NCI-H345 treated with DMSO at 0.1 percent for 48 hours (cell line): ENCODE results near the gene TSHZ2.
"Not testable (repeated sequence)": the region's sequence is repeated elsewhere in the genome, so short reads cannot be mapped to it uniquely, and the experiment has no call there.

Experiments
- DNase-seq: peaks from one replicate; lab custom pipeline; 2025; ENCODE audit not compliant: unreplicated experiment; lab: John Stamatoyannopoulos, UW

Gene TSHZ2

DNA sequence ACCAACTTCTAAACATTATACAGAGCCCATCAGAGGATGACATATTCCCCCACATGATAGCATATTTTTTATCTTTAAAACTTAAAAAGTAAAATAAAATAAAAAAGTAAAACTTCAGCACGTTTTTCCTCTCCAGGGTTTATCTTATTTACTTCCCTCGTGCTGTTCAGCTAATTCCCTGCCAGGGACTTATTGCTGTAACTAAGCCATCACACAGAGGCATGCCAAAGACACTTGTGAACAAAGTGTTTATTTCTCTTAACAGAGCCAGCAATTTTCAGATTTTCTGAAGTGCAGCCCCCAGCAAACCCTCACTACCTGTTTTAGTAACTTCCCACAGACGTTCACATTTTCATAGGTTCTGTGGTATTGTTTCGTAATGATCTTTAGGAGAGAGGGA lies 327.7 kb downstream of the TSHZ2 start:
- no peak for DNase-seq

DNA sequence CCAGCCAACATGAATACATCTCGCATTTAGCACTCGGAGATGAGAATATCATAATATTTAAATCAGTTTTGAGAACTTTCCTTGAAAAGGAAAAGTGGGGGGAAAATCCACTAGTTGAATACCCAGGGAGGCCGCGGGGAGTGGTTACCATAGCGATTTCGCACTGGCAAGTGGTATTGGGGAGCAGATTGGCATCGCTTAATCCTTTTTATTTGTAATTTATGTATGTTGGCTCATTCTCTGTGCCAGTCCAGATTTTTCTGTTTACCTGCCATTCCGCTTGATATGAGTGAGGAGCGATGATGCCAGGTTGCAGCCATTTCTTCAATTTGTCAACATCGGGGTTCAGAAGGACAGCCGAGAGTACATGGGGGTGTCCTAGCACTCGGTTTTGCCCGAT lies 329.7 kb downstream of the TSHZ2 start:
- no peak for DNase-seq

DNA sequence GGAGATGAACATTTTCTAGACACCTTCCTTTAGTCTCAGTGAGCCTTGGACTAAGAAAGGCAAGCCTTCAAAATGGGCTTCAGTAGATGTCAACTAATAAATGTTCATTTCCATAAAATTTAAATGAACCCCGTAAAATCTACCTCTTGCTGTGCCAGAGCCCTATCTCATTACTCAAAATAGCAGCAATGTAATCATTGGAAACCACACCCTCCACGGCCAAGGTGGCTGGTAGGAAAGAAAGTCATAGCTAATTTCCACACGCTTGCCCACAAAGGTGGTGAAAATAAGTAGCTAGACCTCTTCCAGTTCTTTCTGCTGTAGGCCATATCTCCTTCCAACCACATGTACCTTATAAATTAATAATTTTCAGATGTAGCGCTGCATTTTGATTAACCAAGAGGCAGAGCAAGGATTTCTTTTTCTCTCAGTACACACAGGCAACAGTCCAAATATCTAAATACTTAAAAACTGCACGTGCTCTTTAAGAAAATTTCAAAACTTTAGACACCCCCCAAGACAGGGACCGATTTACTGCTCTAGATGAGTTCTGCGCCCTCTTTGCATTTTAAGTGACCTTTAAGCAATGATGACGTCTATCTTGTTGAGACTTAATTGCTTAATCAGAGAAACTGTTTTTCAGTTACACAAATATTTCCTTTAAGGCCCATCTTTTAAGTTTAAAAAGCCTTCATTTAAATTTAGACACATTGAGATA lies 330.7 kb downstream of the TSHZ2 start:
- DNase-seq: no peak

DNA sequence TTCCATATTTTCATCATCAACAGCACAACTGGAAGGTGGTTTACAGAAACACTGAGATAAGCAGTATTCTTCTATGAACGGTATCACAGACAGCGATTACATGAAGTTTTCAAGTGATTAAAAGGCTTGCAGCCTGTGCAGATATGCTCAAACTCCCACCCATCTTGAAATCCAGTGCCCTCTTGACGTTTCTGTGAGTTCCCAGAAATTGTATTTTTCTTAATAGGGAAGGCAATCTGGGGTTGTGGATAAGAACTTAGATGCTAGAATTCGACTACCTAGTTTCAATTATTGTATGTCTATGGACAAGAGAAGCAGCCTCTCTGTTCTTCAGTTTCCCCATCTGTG lies 331.2 kb downstream of the TSHZ2 start:
- no peak for DNase-seq

DNA sequence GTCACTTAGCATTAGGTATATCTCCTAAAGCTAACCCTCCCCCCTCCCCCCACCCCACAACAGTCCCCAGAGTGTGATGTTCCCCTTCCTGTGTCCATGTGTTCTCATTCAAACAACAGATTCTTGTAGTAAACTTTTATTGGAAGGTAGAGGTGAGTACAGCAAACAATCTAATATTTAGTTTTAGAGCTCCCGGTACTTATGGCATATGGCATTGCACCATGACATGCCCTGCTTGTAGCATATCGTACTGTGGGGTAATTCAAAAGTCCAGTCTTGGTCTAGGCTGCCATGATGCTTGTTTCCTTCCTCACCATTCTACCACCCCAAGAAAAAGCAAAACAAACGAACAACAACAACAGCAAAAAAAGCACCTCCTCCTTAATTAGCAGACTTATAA lies 332.0 kb downstream of the TSHZ2 start:
- DNase-seq: no peak

DNA sequence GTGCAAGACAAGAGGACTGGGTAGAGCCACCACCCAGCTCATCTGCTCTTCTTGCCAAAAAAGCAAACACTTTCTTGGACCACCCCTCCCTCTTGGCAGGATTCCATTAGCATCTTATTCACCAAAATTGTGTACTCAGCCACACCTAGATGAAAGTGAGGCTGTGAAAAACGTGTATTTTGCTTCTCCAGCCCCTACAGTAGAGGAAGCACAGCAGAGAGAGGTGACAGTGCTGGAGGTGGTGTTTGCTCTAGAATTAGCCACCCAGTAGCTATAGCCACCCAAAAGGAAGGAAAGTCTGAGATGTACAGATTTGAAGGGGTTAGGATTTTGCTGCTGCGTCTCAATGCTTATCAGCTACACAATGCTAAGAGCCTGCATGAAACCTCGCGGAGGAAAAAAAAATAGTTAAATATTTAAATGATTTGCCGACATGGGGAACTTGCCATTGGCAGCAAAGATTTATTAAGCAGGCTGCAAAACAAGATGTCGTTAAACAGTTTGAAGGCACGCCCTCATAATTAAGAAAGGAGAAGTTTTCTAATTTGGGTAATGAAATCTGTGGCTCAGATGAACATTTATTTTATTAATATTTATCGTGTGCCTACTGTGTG lies 334.1 kb downstream of the TSHZ2 start:
- DNase-seq: no peak

DNA sequence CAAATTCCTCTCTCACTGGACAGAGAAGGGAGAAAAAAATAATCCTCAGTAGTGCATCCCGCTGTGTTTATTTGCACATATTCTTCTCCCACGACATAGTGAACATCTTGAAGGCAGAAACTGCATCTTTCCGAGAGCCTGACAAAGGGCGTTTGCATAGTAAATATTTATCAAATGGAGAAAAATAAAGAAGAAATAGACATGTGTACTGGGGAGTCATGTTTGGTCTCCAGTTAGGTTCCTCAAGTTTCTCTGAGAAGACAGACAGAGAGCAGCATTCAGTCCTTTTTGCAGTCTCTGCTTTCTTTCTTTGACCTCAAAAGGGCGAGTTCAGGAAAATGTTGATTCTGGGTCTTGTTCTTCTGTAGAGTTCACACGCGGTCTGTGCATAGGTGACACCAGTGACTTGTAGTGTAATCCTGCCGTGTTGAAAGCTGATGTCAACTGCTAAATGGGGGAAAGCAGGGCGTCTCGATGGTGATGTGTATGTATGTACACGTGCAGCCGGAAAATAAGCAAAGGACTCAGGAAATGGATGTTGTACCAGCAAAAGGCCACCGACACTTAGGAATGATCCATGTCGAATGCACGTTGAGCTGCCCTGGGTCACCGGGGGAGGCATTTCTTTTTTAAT lies 335.9 kb downstream of the TSHZ2 start:
- no peak for DNase-seq

DNA sequence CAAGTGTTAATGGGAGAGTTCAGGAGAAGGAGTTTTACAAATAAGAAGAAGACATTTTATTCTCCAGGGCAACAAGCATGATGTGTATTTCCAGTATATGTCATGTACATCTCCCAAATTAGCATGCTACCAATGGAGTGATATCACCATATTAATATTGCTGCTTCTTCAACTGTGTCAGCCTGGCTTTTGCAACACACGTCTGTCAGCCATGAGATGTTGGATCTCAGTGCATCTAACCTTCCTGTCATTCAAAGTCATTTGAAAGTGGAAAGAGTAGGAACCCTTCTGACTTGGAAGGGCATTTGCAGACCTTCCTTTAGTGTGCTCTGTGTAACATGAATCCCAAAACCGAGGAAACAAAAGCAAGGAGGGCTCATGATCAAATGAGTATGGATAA lies 337.4 kb downstream of the TSHZ2 start:
- DNase-seq: no peak

DNA sequence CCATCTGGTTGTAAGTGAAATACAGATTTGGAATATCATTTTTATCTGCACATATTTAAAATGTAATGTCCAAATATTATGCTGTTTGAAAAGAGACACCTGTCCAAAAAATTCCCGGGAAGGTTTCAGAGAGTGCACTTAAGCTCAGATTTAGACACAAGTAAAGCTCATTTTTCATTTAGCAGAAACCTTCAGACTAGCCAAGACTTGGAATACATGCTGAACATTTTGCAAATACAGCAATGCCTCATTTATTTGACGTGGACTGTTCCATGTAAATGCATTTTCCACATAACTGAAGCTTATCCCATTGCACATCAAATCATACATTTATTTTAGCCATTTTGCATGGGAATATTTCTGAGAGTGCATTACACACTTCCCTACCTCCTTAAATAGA lies 340.8 kb downstream of the TSHZ2 start:
- DNase-seq: no peak

DNA sequence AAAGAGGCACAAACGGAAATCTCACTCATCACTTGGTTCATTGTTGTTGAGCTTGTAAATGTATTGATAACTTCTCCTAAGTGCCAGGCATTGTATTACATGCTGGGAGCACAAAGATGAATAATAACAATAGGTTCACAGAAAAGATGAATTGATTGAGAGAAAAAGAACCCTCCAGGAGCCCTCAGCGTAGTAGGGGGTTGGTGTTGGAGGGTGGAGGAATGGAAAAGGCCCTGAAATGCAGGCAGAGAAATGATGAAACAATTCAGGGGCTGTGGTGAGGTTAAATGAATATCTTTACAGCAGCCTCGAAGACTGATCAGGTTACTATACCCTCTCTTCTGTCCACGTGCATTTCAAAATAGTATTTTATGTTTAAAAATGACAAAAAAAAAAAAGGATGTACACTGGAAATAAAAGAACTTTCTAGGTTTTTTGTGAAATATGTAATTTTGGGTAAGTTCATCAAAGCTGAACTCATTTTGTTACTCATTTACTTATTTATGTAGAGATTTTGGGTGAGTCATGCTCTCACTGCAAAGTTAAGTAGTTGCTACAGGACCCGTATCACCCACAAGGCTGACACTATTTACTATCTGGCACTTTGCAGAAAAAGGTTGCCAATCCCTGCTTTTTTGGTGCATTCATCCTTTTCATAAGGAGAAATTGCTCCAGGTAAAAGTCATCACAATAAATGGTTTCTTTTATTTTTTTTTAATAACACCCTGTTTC lies 344.2 kb downstream of the TSHZ2 start:
- DNase-seq: no peak

DNA sequence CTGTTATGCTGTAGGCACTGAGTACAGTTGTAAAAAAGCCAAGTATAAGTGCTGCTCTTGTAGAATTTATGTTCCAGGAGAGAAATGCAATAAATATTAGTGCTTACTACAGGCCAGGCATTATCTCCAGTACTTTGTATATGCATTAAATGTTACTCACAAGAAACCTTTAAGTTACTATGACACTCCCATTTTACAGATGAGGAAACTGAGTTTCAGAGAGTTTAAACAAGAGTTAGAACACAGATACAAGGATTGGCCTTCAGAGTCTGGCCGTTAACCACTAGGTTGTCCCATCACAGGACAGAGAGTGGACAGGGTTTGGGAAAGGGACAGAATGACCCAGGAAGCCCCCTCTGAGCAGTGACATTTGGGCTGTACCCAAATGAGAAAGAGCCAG lies 347.0 kb downstream of the TSHZ2 start:
- no peak for DNase-seq

DNA sequence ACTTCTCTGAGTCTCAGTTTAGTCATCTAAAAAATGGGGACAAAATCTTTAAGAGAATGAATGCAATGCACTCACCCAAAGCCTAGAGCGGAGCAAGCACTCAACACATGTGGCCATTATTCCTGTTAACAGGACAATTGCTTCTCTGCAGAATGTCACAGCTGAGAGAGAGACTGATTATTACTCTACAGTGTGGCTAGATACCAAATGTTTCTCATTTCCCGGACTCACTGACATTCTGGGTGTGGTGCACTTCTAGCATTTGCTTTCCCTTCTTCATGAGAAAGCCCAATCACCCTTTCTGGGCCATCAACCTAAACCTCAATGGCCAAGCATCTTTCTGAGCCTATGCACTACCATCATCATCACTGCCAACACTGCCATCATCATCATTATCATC lies 347.6 kb downstream of the TSHZ2 start:
- no peak for DNase-seq

DNA sequence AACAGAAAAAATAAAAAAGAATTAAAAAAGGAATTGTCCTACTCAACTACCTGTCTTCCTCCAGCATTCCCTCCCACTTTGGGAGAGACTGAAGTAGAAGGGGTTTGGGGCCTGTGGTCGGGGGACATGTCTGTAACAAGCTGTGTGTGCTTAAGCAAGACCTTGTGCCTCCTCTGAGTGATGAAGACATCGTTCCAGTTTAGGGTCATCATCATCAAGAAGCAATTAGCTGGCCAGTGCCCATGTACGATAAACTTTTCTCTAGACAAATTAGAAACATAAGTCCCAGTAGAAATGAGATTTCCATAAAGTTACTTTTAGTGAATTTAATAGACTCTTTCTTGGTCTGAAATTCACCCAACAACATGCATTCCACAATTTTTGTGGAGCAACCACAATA lies 348.5 kb downstream of the TSHZ2 start:
- no peak for DNase-seq

DNA sequence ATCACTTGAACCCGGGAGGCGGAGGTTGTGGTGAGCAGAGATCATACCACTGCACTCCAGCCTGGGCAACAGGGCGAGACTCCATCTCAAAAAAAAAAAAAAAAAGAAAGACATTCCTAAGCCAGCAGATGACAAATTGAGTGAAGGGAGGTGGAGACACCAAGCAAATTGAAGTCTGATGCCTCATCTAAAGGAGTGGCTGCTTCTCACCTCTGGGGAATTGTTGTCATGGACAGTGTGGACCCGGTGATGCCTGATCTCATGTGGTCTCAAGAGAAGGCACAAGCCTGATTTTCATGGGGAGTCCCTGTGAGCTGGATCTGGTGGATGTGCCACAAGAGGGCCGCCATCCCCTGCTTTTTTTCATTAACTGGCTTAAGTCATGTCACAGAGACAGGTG lies 349.4 kb downstream of the TSHZ2 start:
- DNase-seq: no peak

DNA sequence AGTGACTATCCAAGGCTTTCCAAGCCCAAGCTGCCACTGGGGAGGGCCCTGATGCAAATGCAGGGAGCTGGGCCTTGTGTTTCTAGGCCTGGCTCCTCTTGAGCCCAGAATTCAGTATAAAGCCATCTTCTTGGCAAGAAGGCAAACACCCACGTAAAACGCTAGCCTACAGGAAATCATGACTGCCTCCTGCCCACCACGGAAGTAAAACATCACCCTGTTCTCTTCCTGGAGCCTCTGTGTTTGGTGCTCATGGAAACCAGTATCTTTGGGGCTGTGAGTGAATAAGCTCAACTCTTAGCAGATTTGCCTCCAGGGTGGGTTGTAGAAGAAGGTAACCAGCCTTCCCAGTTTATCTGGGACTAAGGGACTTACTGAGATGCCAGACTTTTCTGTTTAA lies 350.5 kb downstream of the TSHZ2 start:
- no peak for DNase-seq

DNA sequence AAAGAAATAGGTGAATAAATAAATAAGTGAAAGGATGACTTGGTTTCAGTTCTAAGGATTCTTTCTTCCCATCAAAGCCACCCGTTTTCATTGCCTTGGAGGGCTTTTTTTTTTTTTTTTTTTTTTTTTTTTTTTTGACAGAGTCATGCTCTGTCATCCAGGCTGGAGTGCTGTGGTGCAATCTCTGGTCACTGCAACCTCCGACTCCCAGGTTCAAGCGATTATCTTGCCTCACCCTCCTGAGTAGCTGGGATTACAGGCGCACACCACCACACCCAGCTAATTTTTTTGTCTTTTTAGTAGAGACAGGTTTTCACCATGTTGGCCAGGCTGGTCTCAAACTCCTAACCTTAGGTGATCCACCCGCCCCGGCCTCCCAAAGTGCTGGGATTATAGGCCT lies 351.3 kb downstream of the TSHZ2 start:
- DNase-seq: not testable (repeated sequence)

DNA sequence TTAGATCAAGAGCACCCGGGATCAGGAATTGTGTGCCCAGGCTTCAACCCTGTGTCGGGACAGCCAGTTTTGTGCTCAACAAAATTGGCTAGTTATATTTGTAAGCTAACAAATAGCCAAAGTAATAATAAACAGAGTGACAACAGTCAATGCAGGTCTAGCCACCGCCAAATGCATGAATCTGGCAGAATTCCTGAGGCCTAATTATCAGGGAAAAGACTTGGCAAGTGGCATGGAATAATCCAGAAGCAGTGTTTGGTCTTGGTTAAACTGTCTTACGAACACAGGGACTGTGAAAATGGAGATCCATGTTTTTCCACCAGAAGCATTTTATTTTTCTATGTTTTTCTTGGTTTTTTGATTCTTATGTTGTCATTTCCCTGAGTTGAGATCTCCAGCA lies 352.7 kb downstream of the TSHZ2 start:
- no peak for DNase-seq

DNA sequence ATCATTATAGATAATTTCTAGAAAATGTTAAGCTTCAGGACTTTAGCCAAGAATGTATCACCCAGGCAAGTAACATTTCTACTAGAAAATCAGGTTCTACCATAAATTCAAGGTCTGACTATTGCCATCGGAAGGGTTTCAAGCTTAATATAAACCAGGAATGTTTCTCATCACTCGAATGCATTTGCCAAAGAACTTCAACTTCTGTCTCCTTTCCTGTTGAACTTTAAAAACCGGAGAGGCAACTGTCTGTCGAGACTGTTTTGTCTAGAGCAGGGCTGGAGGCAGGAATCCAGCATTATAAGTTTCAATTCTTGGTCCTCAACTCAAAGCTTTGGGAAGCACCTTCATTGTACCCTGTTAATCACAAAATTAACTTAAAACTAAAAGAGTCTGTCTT lies 356.8 kb downstream of the TSHZ2 start:
- DNase-seq: no peak

DNA sequence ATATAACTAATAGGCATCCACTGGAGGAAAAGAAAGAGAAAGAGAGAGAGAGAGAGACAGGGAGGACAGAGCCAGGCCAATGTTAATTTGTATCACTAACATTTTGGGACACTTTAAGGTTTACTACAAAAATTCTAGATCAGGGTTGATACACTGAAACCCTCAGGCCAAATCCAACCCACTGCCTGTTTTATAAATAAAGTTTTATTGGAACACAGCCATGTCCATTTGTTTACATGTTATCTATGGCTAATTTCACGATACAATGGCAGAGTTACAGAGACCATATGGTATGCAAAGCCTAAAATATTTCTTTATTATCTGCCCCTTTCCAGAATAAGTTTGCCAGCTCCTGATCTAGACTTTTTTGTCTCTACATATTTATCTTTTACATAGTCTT lies 357.6 kb downstream of the TSHZ2 start:
- DNase-seq: no peak

DNA sequence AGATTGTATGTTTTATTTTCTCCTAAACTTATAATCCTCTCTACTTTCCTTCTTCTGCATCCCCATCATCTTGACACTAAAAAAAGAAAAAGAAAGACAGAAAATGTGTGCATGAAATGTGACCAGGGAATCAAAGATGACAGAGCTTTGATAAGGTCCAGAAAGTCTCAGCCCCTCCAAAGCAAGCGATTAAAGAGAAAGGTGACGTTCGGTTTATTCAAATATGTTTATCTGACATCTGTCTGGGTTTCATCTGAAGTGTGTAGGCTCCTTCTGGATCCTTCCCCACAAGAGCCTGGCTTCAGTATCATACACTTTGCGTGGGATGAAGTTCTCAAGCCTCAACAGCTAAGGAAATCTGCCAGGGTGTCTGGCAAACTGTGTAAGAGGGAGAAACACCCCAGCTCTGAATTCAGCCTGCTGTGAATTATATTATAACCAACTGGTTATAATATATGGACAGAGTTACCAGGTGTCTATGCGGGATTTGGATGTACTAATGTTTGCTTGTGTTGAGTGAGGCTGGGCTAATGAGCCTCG lies 358.5 kb downstream of the TSHZ2 start:
- DNase-seq: no peak

DNA sequence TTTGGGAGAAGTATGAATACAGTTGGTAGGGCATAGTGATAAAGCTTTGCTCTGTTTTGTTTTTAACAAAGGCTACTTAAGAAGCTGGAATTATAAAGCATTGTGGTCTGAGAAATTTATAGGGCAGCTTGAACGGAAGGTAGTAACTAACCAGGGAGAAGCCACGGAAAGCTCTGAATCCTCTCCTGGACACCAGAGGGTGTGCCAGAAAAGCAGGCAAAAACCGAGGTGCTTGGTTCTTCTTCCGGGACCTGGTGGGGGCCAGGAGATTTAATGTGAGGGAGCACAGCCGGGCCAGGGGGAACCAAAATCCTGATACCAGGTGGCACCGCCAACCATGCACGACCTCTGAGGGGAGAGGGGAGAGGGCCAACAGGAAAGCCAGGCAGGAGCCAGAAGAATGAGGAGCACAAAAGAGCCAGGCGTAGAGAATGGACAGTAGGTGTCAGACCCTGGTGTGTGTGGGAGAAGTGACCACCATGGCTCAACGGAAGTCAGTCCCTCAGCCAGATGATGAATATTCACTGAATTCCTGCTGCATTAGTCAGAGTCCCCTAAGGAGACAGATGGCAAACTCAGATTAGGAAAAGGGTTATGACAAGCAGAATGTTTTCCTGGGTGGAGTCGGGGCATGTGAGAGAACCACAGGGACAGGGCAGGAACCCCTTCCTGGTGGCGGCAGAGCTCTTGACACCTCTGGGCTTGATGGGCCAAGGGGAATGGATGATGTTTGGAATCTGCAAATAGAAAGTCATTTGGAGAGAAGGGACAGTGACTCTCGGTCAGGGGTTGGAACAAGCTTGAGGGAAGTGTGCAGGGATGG lies 359.2 kb downstream of the TSHZ2 start:
- no peak for DNase-seq
